Neural progenitor cell (in vitro differentiated cells): ENCODE data around the gene TNIP2. TPM values are rescaled to one million over a fixed set of nuclear protein-coding genes. Genes with fewer than 3 reads are reported as not detected.

Experiments
- DNase-seq: peaks from one replicate; pipeline ENCODE4 v3.0.0-alpha.2; 2016; ENCODE audit warnings: low spot score
- H2AFZ ChIP-seq: fragments of 200-600 bp; sonication (generic); replicated peaks from 2 replicates; pipeline ENCODE4 v1.6.1; 2016; ENCODE audit warnings: antibody characterized with exemption
- H3F3A ChIP-seq: fragments of 200-600 bp; sonication (generic); 2 replicates; pipeline ENCODE4 v1.6.1; 2016; ENCODE audit warnings: antibody characterized with exemption, low read depth
- H3K27ac ChIP-seq: fragments of 200-600 bp; sonication (generic); 2 replicates; pipeline ENCODE4 v1.5.1; 2016; ENCODE audit warnings: mild to moderate bottlenecking
- H3K27me3 ChIP-seq: fragments of 200-600 bp; sonication (generic); 2 replicates; pipeline ENCODE4 v1.6.1; 2016; ENCODE audit warnings: mild to moderate bottlenecking, moderate library complexity
- H3K36me3 ChIP-seq: fragments of 200-600 bp; sonication (generic); 2 replicates; pipeline ENCODE4 v1.5.1; 2016
- H3K4me1 ChIP-seq: fragments of 200-600 bp; sonication (generic); 2 replicates; pipeline ENCODE4 v1.6.1; 2016; ENCODE audit warnings: mixed run types
- H3K4me2 ChIP-seq: fragments of 200-600 bp; sonication (generic); 2 replicates; pipeline ENCODE4 v1.6.1; 2016
- H3K4me3 ChIP-seq: fragments of 200-600 bp; sonication (generic); 2 replicates; pipeline ENCODE4 v1.5.1; 2016
- H3K79me2 ChIP-seq: fragments of 200-600 bp; sonication (generic); 2 replicates; pipeline ENCODE4 v1.6.1; 2016; ENCODE audit warnings: low read depth
- H3K9ac ChIP-seq: fragments of 200-600 bp; sonication (generic); 2 replicates; pipeline ENCODE4 v1.6.1; 2016
- H3K9me3 ChIP-seq: fragments of 200-600 bp; sonication (generic); 2 replicates; pipeline ENCODE4 v1.5.1; 2016; ENCODE audit warnings: low read depth
- H4K20me1 ChIP-seq: fragments of 200-600 bp; sonication (generic); 2 replicates; pipeline ENCODE4 v1.6.1; 2016; ENCODE audit warnings: low read depth
- H3K27ac Mint-ChIP-seq: 3 replicates; pipeline ENCODE4 v1.8.0; 2021; ENCODE audit warnings: mixed read lengths
- H3K27me3 Mint-ChIP-seq: 2 replicates; pipeline ENCODE4 v1.8.0; 2022; ENCODE audit warnings: low read depth, mild to moderate bottlenecking, inconsistent platforms, moderate library complexity, mixed read lengths; ENCODE audit not compliant: insufficient read depth
- H3K36me3 Mint-ChIP-seq: 3 replicates; pipeline ENCODE4 v1.8.0; 2021; ENCODE audit warnings: mixed read lengths
- H3K4me1 Mint-ChIP-seq: 3 replicates; pipeline ENCODE4 v1.8.0; 2021; ENCODE audit warnings: mixed read lengths
- H3K4me3 Mint-ChIP-seq: 3 replicates; pipeline ENCODE4 v1.8.0; 2021; ENCODE audit warnings: mild to moderate bottlenecking, moderate library complexity, mixed read lengths
- H3K9me3 Mint-ChIP-seq: 3 replicates; pipeline ENCODE4 v1.8.0; 2020; ENCODE audit warnings: mixed read lengths
- EZH2 ChIP-seq: fragments of 200-600 bp; sonication (generic); IDR thresholded peaks from 2 replicates; pipeline ENCODE4 v1.6.1; 2017; ENCODE audit warnings: antibody characterized with exemption, mild to moderate bottlenecking, moderate library complexity
- EZH2phosphoT487 ChIP-seq: fragments of 200-600 bp; sonication (generic); IDR thresholded peaks from 2 replicates; pipeline ENCODE4 v1.6.1; 2017; ENCODE audit warnings: antibody characterized with exemption
- total RNA-seq: library from RNA; depleted of rRNA; stranded (reverse); fragments of >200 nt; gene quantifications from 2 replicates; pipeline ENCODE4 v1.2.3, GENCODE V29; 2015; ENCODE audit warnings: low replicate concordance
- TF ChIP-seq, protein P1 (sequence below): fragments of 200-600 bp; sonication (generic); IDR thresholded peaks from 2 replicates; pipeline ENCODE4 v1.5.1; 2017; ENCODE audit warnings: antibody characterized with exemption, mild to moderate bottlenecking

TNIP2 gene
- total RNA-seq, 1 donor from 2014 or later: 24.5 TPM

DNA sequence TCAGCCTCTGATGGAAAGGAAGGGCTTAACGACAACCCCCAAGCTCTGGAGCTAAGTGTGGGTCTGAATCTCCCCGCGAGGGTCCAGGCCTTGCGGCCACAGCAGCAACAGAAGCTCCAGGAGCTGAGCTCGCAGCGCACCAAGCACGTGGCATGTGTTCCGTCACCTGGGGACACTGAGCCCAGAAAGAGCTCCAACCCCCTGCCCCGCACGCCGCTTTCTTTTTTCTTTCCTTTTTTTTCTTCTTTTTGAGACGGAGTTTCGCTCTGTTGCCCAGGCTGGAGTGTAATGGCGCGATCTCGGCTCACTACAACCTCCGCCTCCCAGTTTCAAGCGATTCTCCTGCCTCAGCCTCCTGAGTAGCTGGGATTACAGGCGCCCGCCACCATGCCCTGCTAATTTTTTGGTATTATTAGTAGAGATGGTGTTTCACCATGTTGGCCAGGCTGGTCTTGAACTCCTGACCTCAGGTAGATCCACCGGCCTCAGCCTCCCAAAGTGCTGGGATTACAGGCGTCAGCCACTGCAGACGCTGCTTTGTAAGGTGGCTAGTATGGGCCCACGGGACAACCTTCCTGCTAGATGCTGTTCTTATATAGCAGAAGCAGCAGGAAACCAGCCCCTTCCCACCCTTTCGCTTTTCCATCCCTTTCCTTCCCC is 685 bp upstream of the TNIP2 start:
- H3K36me3 Mint-ChIP-seq: peaks cover 1% of the 10 kb centered on the region
- H3K9ac ChIP-seq: no peak overlapping the region
- H3K4me1 ChIP-seq: peaks cover 4% of the 10 kb centered on the region
- H3K4me1 Mint-ChIP-seq: peaks cover 20% of the 10 kb centered on the region
- TF ChIP-seq, protein P1, sequence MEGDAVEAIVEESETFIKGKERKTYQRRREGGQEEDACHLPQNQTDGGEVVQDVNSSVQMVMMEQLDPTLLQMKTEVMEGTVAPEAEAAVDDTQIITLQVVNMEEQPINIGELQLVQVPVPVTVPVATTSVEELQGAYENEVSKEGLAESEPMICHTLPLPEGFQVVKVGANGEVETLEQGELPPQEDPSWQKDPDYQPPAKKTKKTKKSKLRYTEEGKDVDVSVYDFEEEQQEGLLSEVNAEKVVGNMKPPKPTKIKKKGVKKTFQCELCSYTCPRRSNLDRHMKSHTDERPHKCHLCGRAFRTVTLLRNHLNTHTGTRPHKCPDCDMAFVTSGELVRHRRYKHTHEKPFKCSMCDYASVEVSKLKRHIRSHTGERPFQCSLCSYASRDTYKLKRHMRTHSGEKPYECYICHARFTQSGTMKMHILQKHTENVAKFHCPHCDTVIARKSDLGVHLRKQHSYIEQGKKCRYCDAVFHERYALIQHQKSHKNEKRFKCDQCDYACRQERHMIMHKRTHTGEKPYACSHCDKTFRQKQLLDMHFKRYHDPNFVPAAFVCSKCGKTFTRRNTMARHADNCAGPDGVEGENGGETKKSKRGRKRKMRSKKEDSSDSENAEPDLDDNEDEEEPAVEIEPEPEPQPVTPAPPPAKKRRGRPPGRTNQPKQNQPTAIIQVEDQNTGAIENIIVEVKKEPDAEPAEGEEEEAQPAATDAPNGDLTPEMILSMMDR: no peak
- TF ChIP-seq EZH2phosphoT487 (no peak), EZH2 (no peak)
- no peaks in the 10 kb centered on the region for H3K9me3 Mint-ChIP-seq
- no peaks in the 10 kb centered on the region for H3K36me3 ChIP-seq
- H3F3A ChIP-seq: peaks cover 18% of the 10 kb centered on the region
- peak overlapping the region; percentile 67 for H3K4me3 ChIP-seq
- H4K20me1 ChIP-seq: peaks cover 15% of the 10 kb centered on the region
- peak overlapping the region; percentile 53 for H3K4me2 ChIP-seq
- no peaks in the 10 kb centered on the region for H3K9me3 ChIP-seq
- no peaks in the 10 kb centered on the region for H3K27me3 Mint-ChIP-seq
- DNase-seq: no peak
- peak overlapping the region; percentile 82 for H3K4me3 Mint-ChIP-seq
- H3K79me2 ChIP-seq: peaks cover 18% of the 10 kb centered on the region
- no peak overlapping the region for H3K27ac ChIP-seq
- no peak overlapping the region for H2AFZ ChIP-seq
- no peak overlapping the region for H3K27ac Mint-ChIP-seq
- no peaks in the 10 kb centered on the region for H3K27me3 ChIP-seq

DNA sequence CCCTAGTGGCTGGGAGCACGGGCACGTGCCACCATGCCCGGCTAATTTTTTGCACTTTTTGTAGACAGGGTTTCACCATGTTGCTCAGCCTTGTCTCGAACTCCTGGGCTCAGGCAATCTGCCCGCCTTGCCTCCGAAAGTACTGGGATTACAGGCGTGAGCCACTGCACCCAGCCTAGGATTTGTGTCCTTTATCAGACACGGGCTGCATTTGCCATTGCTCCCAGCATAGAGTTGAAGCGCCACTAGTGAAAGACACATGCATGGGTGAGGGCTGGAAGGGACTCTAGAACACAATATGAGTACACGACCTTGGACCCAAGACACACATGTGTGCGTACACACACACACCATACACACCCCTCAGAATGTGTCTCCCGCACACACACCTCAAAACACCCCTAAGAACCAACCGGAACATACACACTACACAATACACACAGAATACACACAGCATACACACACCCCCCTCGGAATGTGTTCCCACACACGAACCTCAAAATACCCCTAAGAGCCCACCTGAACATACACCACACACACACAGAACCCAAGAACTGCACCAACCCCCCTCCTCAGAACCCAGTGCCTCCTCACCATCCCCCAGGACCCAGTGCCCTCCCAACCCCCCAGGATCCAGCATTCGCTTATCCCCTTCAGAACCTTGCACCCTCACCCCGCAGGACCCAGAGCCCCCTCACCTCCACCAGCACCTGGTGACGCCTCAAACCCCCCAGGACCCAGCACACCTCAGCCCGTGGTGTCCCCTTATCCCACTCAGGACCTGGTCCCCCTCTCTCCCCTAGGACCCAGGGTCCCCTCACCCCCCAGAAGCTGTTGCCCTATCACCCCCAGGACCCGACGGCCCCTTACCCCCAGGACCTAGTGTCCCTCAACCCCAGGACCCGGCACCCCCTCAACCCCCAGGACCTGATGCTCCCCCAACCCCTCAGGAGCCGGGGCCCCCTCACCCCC is 1.0 kb downstream of the TNIP2 start:
- Mint-ChIP-seq H3K9me3 (no peaks in the 10 kb centered on the region), H3K4me1 (peaks cover 20% of the 10 kb centered on the region), H3K27ac (no peak overlapping the region), H3K27me3 (no peaks in the 10 kb centered on the region), H3K4me3 (peak overlapping the region; percentile 86), H3K36me3 (peaks cover 1% of the 10 kb centered on the region)
- Histone ChIP-seq H4K20me1 (peaks cover 22% of the 10 kb centered on the region), H3K4me3 (peak overlapping the region; percentile 67), H3K4me1 (peaks cover 4% of the 10 kb centered on the region), H3F3A (peaks cover 18% of the 10 kb centered on the region), H3K36me3 (no peaks in the 10 kb centered on the region), H3K27me3 (no peaks in the 10 kb centered on the region), H2AFZ (no peak overlapping the region), H3K9me3 (no peaks in the 10 kb centered on the region), H3K27ac (no peak overlapping the region), H3K9ac (peak overlapping the region; percentile 47), H3K79me2 (peaks cover 18% of the 10 kb centered on the region), H3K4me2 (peak overlapping the region; percentile 97)
- DNase-seq: no peak
- TF ChIP-seq EZH2phosphoT487 (no peak), EZH2 (no peak)
- TF ChIP-seq, protein P1: no peak

DNA sequence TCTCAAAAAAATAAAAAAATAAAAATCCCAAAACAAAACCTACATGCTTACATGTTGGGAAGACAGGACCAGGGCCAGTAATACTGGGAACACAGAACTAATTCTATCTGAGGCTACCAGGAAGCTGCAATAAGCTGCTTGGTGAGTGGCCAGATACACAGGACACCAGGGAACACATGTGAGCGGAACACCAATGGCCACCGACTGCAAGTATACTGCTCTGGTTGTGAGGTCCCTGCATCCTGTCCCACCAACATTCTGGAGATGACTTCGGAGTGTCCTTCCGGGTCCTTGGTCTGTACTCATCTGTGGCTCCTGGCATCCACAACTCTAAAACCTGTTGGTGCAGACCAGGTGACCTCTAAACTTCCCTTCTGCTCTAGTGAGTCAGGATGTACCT is 2.7 kb downstream of the TNIP2 start:
- Histone ChIP-seq H3K79me2 (peaks cover 22% of the 10 kb centered on the region), H3K4me1 (peaks cover 4% of the 10 kb centered on the region), H3K9ac (no peak overlapping the region), H3K4me2 (no peak overlapping the region), H4K20me1 (peaks cover 22% of the 10 kb centered on the region), H3K36me3 (no peaks in the 10 kb centered on the region), H3K27me3 (no peaks in the 10 kb centered on the region), H3K27ac (no peak overlapping the region), H3K4me3 (no peak overlapping the region), H2AFZ (no peak overlapping the region), H3K9me3 (no peaks in the 10 kb centered on the region), H3F3A (peaks cover 18% of the 10 kb centered on the region)
- Mint-ChIP-seq H3K27ac (no peak overlapping the region), H3K4me1 (peaks cover 20% of the 10 kb centered on the region), H3K27me3 (no peaks in the 10 kb centered on the region), H3K9me3 (no peaks in the 10 kb centered on the region), H3K4me3 (no peak overlapping the region), H3K36me3 (peaks cover 1% of the 10 kb centered on the region)
- TF ChIP-seq EZH2phosphoT487: no peak
- TF ChIP-seq EZH2: no peak
- TF ChIP-seq, protein P1: no peak
- no peak for DNase-seq
